GM12864 (cell line): Measurements from ENCODE around the gene SLC10A2.

Experiments
- DNase-seq: peaks from one replicate; pipeline ENCODE4 v3.0.0-alpha.2; 2011; ENCODE audit warnings: low read depth
- H3K4me3 ChIP-seq: 2 replicates; pipeline ENCODE4 v1.5.1; 2011; ENCODE audit warnings: mild to moderate bottlenecking, low read depth, low read length, control low read depth
- TF ChIP-seq, protein P1 (sequence below): IDR thresholded peaks from 2 replicates; pipeline ENCODE4 v1.5.1; 2011; ENCODE audit warnings: low read depth, mild to moderate bottlenecking, moderate library complexity, low read length, control low read depth, inconsistent platforms; ENCODE audit errors: missing control alignments

SLC10A2 gene

DNA sequence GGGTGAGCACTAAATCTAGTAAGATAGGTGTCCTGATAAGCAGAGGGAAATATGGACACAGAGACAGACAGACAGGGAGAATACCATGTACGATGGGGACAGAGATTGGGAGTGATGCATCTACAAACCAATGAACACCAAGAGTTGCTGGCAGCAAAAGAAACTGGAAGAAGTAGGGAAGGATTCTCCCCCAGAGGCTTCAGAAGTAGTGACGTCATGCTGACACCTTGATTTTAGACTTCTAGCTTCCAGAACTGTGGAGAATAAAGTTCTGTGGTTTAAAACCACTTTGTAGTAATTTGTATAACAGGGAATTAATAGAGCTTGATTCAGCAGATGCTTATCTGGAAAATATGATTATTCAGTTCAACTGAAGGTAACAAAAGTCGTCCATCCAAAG is 66.1 kb downstream of the SLC10A2 start:
- H3K4me3 ChIP-seq: no peak overlapping the region
- DNase-seq: no peak
- TF ChIP-seq, protein P1, sequence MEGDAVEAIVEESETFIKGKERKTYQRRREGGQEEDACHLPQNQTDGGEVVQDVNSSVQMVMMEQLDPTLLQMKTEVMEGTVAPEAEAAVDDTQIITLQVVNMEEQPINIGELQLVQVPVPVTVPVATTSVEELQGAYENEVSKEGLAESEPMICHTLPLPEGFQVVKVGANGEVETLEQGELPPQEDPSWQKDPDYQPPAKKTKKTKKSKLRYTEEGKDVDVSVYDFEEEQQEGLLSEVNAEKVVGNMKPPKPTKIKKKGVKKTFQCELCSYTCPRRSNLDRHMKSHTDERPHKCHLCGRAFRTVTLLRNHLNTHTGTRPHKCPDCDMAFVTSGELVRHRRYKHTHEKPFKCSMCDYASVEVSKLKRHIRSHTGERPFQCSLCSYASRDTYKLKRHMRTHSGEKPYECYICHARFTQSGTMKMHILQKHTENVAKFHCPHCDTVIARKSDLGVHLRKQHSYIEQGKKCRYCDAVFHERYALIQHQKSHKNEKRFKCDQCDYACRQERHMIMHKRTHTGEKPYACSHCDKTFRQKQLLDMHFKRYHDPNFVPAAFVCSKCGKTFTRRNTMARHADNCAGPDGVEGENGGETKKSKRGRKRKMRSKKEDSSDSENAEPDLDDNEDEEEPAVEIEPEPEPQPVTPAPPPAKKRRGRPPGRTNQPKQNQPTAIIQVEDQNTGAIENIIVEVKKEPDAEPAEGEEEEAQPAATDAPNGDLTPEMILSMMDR: no peak

DNA sequence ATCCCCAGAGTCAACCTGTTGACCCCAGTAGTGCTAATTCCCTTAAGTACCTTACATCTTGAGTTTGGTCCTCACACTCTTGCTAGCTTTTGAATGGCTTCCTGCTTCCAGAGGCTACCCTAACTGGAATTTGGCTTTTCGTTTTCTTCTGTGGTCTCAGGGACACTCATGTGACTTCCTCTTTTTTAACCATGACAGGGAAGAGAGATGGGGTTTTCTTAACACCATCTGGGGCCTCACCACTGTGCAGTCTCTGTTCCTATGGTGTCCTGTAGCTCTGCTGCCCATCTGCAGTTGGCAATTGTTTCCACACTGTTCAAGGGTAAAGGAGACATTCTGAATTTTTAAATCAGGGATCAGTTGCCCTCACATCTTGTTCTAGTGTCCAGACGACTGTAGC is 66.7 kb downstream of the SLC10A2 start:
- H3K4me3 ChIP-seq: no peak overlapping the region
- TF ChIP-seq, protein P1: no peak
- DNase-seq: no peak
